Measurements from ENCODE around the gene LRRC61. TPM values are rescaled to one million over a fixed set of nuclear protein-coding genes. Genes with fewer than 3 reads are reported as not detected.
A peak's percentile ranks its signal among the peaks of the same experiment; 100 is the strongest.

LRRC61 gene
- total and polyA plus RNA-seq, 2 of the 13 experiments (the other 11 are each of a cell fraction or from before 2014, with no cell fraction given), result 33.0 to 34.8 TPM

GRCh38 chr7:150383710-150384397 lies 60.7 kb downstream of the LRRC61 start (continued):
- TF ChIP-seq HNF1A (IDR thresholded peaks at IDR 0.05; ENCODE audit: low read depth) (no peak), HNF1A (CRISPR knock-in tag; IDR thresholded peaks at IDR 0.05; ENCODE audit: borderline replicate concordance) (peak; percentile 58; the same call in 1 of the 2 replicates), MXD3 (CRISPR knock-in tag; IDR thresholded peaks at IDR 0.05) (no peak), ZNF331 (CRISPR knock-in tag; IDR thresholded peaks at IDR 0.05) (no peak; the same call in 1 of the 2 replicates), ZNF770 (CRISPR knock-in tag; IDR thresholded peaks at IDR 0.05) (peak; percentile 77), E2F2 (CRISPR knock-in tag; IDR thresholded peaks at IDR 0.05; ENCODE audit: borderline replicate concordance) (0 out of 2 replicates have a peak, but pooled peaks have one; percentile 38), TBX2 (CRISPR knock-in tag; IDR thresholded peaks at IDR 0.05; ENCODE audit: borderline replicate concordance) (peak; percentile 88), NFKB2 (CRISPR knock-in tag; IDR thresholded peaks at IDR 0.05; ENCODE audit: borderline replicate concordance) (peak; percentile 92; the same call in 1 of the 2 replicates), POLR2A (IDR thresholded peaks at IDR 0.05; ENCODE audit: insufficient read depth in 1 of 2, low read depth in 2 of 2, low read length in 2 of 2) (peak; percentile 93 to 97), SAP130 (CRISPR knock-in tag; IDR thresholded peaks at IDR 0.05; ENCODE audit: low read depth) (peak; percentile 81), ZNF256 (CRISPR knock-in tag; conservative IDR thresholded peaks at IDR 0.05) (peak; percentile 83; the same call in 1 of the 2 replicates), DBP (CRISPR knock-in tag; IDR thresholded peaks at IDR 0.05; ENCODE audit: not compliant biosample characterization) (peak; percentile 72), TRAFD1 (CRISPR knock-in tag; IDR thresholded peaks at IDR 0.05; ENCODE audit: borderline replicate concordance) (0 out of 2 replicates have a peak, but pooled peaks have one; percentile 59), ZFP62 (CRISPR knock-in tag; IDR thresholded peaks at IDR 0.05) (no peak)

Measured in HepG2 (cell line).